Peyer's patch (tissue), 4 donors: ENCODE measurements around the gene RSPH3. TPM values are rescaled to one million over a fixed set of nuclear protein-coding genes. Genes with fewer than 3 reads are reported as not detected.
A peak's percentile ranks its signal among the peaks of the same experiment; 100 is the strongest.

Source experiments
- DNase-seq, 3 donors: peaks; one replicate each; pipeline ENCODE4 v3.0.0-alpha.2; 2017 to 2019
- H3K27ac ChIP-seq, 4 donors: fragments of 200-600 bp; sonication (generic); one replicate each; pipeline ENCODE4 v1.5.1; 2016 to 2019
- H3K27me3 ChIP-seq, 2 donors: fragments of 200-600 bp; sonication (generic); one replicate each; pipeline ENCODE4 v1.5.1; 2019
- H3K36me3 ChIP-seq, 3 donors: fragments of 200-600 bp; sonication (generic); one replicate each; pipeline ENCODE4 v1.5.1; 2016 to 2019
- H3K4me1 ChIP-seq, 4 donors: fragments of 200-600 bp; sonication (generic); one replicate each; pipeline ENCODE4 v1.5.1; 2016 to 2019
- H3K4me3 ChIP-seq, 4 donors: fragments of 200-600 bp; sonication (generic); 1 replicate in 3 of 4; 2 replicates in 1 of 4; pipeline ENCODE4 v1.5.1; 2016 to 2019; ENCODE audit warnings: mild to moderate bottlenecking in 1 of 4
- H3K9me3 ChIP-seq, 4 donors: fragments of 200-600 bp; sonication (generic); one replicate each; pipeline ENCODE4 v1.5.1; 2016 to 2019; ENCODE audit warnings: mild to moderate bottlenecking in 1 of 4
- POLR2A ChIP-seq, 2 donors: fragments of 450-650 bp; IDR thresholded peaks; one replicate each; pipeline ENCODE4 v1.5.1; 2017; ENCODE audit warnings: antibody characterized with exemption in 2 of 2, mild to moderate bottlenecking in 2 of 2, moderate library complexity in 2 of 2
- total RNA-seq, 4 donors: library from RNA; depleted of rRNA; stranded (reverse); fragments of >200 nt; gene quantifications; one replicate each; pipeline ENCODE4 v1.1.0, GENCODE V29; 2016
- TF ChIP-seq, protein P1 (sequence below), 6 experiments: fragments of 450-650 bp in 4 of 6; fragments of 200-600 bp in 2 of 6; sonication (generic) in 1 of 6; IDR thresholded peaks; one replicate each; pipeline ENCODE4 v1.5.1; 2017 to 2019; ENCODE audit warnings: antibody characterized with exemption in 6 of 6, mild to moderate bottlenecking in 3 of 6, moderate library complexity in 1 of 6

Gene RSPH3
- total RNA-seq, 4 donors from 2014 or later, result 14.9 to 24.5 (median 20.1) TPM

DNA sequence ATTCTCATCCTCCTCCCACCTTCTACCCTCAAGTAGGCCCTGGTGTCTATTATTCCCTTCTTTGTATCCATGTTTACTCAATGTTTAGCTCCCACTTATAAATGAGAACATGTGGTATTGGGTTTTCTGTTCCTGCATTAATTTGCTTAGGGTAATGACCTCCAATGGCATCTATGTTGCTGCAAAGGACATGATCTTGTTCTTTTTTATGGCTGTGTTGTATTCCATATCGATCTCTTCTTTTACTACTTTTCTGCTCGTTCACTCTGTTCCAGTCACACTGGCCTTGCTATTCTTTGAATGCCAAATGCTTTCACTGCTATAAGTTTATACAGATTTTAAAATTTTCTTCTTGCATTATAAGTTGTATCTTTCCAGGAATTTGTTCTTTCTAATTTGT lies 57.7 kb downstream of the RSPH3 start:
- DNase-seq, result no peak
- Histone ChIP-seq H3K27ac (no peak overlapping the region), H3K27me3 (no peaks in the 10 kb centered on the region), H3K36me3 (no peaks in the 10 kb centered on the region), H3K4me3 (no peak overlapping the region), H3K9me3 (no peaks in the 10 kb centered on the region), H3K4me1 (peaks cover 0 to 12% (median 0%) of the 10 kb centered on the region in 4 donors)
- no peak for TF ChIP-seq POLR2A (IDR thresholded peaks at IDR 0.05)
- TF ChIP-seq, protein P1, sequence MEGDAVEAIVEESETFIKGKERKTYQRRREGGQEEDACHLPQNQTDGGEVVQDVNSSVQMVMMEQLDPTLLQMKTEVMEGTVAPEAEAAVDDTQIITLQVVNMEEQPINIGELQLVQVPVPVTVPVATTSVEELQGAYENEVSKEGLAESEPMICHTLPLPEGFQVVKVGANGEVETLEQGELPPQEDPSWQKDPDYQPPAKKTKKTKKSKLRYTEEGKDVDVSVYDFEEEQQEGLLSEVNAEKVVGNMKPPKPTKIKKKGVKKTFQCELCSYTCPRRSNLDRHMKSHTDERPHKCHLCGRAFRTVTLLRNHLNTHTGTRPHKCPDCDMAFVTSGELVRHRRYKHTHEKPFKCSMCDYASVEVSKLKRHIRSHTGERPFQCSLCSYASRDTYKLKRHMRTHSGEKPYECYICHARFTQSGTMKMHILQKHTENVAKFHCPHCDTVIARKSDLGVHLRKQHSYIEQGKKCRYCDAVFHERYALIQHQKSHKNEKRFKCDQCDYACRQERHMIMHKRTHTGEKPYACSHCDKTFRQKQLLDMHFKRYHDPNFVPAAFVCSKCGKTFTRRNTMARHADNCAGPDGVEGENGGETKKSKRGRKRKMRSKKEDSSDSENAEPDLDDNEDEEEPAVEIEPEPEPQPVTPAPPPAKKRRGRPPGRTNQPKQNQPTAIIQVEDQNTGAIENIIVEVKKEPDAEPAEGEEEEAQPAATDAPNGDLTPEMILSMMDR (IDR thresholded peaks at IDR 0.05), result no peak

GRCh38 chr6:158941246-158941645 lies 58.8 kb downstream of the RSPH3 start:
- Histone ChIP-seq H3K36me3 (no peaks in the 10 kb centered on the region), H3K27ac (no peak overlapping the region), H3K4me1 (peaks cover 0 to 12% (median 0%) of the 10 kb centered on the region in 4 donors), H3K4me3 (no peak overlapping the region), H3K9me3 (no peaks in the 10 kb centered on the region), H3K27me3 (no peaks in the 10 kb centered on the region)
- TF ChIP-seq POLR2A (IDR thresholded peaks at IDR 0.05), result no peak
- TF ChIP-seq, protein P1 (IDR thresholded peaks at IDR 0.05), result no peak
- no peak for DNase-seq

- Histone ChIP-seq H3K36me3 (no peaks in the 10 kb centered on the region), H3K27ac (peak overlapping the region in 2 of 4 donors; percentile 31 to 50), H3K9me3 (no peaks in the 10 kb centered on the region), H3K4me1 (peaks cover 0 to 12% (median 0%) of the 10 kb centered on the region in 4 donors), H3K4me3 (peak overlapping the region; percentile 6 to 42 (median 31)), H3K27me3 (no peaks in the 10 kb centered on the region)
- peak in 1 of 3 donors; percentile 40 for DNase-seq
- TF ChIP-seq POLR2A (IDR thresholded peaks at IDR 0.05), result peak in 1 of 2 donors; percentile 24
- TF ChIP-seq, protein P1 (IDR thresholded peaks at IDR 0.05), result no peak
Measured at GRCh38 chr6:158939255-158940159, 60.5 kb downstream of the RSPH3 start.

GRCh38 chr6:158938811-158939254 lies 61.2 kb downstream of the RSPH3 start:
- H3K9me3 ChIP-seq, result no peaks in the 10 kb centered on the region
- H3K27me3 ChIP-seq, result no peaks in the 10 kb centered on the region
- TF ChIP-seq, protein P1 (IDR thresholded peaks at IDR 0.05), result no peak
- TF ChIP-seq POLR2A (IDR thresholded peaks at IDR 0.05), result peak in 1 of 2 donors; percentile 28
- peaks cover 0 to 12% (median 0%) of the 10 kb centered on the region in 4 donors for H3K4me1 ChIP-seq
- H3K36me3 ChIP-seq, result no peaks in the 10 kb centered on the region
- DNase-seq, result peak; percentile 45 to 79 (median 73)
- H3K27ac ChIP-seq, result peak overlapping the region in 1 of 4 donors; percentile 50
- peak overlapping the region; percentile 6 to 42 (median 31) for H3K4me3 ChIP-seq

GRCh38 chr6:158938220-158938619 lies 61.8 kb downstream of the RSPH3 start:
- TF ChIP-seq, protein P1 (IDR thresholded peaks at IDR 0.05), result no peak
- no peak for TF ChIP-seq POLR2A (IDR thresholded peaks at IDR 0.05)
- Histone ChIP-seq H3K27ac (no peak overlapping the region), H3K36me3 (no peaks in the 10 kb centered on the region)

More at GRCh38 chr6:158938220-158938619, 61.8 kb downstream of the RSPH3 start:
- H3K4me3 ChIP-seq, result no peak overlapping the region
- no peaks in the 10 kb centered on the region for H3K9me3 ChIP-seq
- H3K27me3 ChIP-seq, result no peaks in the 10 kb centered on the region
- H3K4me1 ChIP-seq, result peaks cover 0 to 18% (median 0%) of the 10 kb centered on the region in 4 donors
- no peak for DNase-seq
